Cerebellar cortex (tissue), 1 donor: ENCODE measurements around the gene ATP2B2.
"Not testable (repeated sequence)": the region's sequence is repeated elsewhere in the genome, so short reads cannot be mapped to it uniquely, and the experiment has no call there.

Source experiments
- DNase-seq: peaks from one replicate; pipeline ENCODE4 v3.0.0-alpha.2; 2015; ENCODE audit warnings: low spot score

Gene ATP2B2

DNA sequence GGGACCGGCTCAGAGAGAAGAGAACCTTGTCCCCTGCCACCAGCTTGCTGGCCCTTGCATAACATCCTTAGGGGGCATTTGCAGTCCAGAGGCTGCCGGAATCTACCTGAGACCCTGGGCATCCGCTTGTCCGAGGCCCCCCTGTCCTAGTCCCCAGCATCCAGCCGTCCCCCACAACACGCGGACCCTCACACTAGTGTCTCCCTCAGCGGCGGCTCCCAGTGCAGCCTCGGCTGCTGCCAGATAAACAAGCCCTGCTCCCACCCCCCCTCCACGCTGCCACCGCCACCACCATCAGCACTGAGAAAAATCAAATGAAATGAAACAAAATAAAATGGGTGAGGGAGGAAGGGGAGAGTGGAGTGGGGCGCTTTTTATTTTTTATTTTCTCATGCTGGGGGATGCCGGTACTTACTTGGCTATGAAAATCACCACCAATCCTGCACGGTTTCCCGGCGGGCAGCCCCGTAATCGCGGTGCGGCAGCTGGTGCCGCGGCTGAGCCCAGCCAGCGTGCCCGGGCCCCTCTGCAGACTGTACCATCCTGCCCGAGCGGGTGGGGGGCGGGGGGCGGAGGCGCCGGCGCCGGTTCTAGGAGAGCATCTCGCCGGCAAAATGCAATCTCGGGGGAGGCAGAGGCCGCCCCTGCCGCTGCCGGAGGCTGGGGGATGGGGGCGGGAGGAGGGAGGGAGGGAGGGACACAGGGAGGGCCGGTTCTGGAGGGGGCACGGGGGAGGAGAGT is at the start of gene ATP2B2:
Gene ATP2B2, minus strand, starts transcription at position 537 of the 741 bp plus-strand sequence. CDS start 56,043 bp downstream, outside the sequence.
- DNase-seq: peak; percentile 50

DNA sequence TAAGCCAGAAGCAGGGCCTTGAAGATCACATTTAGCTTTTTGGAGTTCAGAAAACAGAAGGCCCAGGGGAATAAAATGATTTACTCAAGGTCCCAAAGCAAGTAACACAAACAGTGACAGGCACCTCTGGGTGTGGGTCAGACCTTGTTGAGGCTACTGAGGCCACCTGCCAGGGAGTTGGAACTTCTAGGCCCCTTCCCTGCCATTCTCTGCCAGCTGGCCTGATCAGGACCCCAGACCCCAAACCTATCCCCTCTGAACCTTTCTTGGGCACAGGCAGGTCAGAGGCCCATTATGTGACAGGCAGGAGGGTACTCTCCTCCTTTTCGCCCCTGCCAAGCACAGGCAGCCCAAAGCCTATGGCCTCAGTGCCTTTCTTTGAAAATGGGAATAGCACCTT is 49.4 kb upstream of the ATP2B2 start:
- DNase-seq: no peak

DNA sequence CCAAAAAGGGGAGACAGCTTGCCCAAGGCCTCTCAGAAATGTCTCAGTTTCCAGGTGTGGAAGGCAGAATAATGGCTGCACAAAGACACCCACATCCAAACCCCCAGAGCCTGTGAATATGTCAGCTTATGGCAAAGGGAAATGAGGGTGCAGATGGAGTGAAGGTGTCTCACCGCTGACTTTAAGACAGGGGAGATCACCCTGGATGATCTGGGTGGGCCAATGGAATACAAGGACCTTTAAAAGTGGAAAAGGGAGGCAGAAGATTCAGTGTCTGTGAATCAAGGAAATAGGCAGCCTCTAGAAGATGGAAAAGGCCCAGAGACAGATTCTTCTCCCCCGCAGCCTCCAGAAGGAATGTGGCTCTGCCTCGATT is 48.8 kb upstream of the ATP2B2 start:
- no peak for DNase-seq

DNA sequence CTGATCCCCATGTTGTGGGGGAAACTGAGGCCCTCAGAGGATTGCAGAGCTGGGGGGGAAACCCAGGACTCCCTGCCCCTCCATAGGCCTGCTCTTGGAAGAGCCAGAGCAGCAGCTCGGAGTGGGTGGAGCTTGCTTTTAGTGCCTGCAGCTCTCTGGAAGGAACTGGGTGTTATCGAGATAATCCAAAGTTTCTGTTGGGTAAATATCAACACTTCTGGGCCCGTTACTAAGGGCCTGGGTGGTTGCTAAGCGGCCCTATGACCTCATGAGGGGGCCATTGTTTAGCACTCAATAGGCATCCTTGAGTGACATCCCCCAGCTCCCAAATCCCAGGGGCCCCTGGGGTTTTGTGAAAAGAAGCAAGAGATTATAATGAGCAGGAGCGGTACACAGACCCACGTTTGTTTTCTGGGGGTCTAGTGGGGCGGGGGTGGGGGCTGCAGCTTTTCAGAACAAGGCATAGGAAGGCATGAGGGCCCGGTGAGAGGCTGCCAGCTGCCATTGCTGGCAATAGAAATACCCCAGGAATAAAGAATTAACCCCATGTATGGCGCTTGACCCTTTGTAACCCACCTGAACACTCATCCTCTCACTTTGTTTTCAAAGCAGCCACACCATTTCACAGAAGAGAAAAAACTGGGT is 48.3 kb upstream of the ATP2B2 start:
- no peak for DNase-seq

DNA sequence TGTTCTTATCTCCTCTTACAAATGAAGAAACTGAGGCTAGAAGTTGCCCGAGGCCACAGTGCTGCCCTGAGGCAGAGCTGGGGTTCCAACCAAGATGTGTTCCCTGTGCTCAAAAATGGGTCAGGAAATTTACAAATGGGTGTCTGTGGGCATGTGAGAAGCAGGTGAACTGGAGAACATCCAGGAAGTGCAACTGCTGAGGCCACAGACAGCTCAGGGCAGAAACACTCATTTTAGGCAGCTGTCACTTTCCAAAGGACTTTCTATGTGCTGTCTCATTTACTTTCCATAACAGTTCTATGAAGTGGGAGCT is 47.2 kb upstream of the ATP2B2 start:
- DNase-seq: peak; percentile 73

DNA sequence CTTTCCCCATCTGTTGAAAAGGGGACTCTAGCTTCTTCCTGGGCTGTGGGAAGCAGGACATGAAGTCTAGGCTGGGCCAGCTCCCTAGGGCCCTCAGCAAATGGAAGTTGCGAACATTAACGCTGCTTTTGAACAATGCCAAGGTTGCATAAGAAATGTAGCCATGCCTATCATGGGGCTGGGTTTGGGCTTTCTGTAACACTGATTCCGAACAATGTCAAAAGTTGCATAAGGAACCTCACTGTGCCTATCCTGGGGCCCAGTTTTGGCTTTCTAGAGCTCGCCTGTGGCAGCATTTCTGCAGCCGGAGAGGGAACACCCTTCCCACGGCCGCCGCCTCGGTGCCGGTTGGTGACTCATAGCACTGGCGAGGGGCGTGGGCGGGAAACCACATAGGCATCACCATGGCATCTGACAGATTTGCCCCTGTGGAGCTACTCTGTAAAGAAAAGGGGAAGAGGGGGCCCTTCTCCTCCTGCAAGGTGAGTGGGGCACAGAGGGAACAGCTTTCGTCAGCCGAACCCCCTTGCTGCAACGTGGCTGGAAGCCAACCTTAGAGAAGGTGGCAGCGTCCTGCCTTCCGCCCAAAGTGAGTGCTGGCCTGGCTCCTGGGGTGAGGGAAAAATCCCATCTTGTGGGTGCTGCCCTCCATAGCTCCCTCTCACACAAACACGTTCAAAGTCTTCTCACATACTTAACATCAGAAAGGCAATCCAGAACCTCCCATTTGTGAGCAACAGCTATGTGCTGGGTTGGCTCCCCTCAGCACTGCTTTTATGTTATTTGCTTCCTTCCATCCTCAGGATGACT is 46.6 kb upstream of the ATP2B2 start:
- DNase-seq: no peak

DNA sequence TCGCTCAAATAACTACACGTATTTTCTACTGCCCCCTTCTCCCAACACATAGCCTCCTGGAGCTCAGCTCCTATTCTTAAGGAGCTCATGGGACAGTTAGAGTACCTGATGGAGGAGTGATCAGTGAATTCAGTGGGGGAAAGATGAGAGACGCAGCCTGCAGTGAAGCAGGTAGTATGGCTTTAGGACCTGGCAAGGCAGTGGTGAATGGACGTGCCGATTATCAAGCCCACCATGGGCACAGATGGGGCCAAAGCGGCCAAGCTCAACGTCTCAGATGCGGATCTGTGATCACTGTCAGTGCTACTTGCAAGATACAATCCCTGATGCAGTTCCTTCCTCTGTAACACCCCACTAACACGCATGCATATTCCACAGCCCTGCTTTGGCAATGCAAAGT is 45.8 kb upstream of the ATP2B2 start:
- no peak for DNase-seq

DNA sequence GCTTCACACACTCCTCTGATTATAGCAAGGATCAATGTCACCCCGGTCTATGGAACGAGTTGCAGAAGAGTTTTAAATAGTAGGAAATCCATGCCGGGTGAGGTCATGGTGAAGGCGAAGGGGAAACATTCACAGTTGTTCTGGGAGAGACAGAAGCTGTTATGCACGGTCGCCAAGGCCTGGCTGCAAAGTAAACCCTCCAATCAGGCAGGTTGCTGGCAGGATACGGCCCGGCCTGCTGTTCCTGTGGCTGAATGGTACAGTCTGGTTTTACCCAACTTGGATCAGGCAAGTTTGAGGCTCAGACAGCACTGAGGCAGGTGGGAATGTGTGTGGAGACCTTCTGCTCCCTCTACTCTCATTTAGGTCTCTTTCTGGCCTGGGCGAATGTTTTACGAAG is 45.3 kb upstream of the ATP2B2 start:
- peak; percentile 81 for DNase-seq

DNA sequence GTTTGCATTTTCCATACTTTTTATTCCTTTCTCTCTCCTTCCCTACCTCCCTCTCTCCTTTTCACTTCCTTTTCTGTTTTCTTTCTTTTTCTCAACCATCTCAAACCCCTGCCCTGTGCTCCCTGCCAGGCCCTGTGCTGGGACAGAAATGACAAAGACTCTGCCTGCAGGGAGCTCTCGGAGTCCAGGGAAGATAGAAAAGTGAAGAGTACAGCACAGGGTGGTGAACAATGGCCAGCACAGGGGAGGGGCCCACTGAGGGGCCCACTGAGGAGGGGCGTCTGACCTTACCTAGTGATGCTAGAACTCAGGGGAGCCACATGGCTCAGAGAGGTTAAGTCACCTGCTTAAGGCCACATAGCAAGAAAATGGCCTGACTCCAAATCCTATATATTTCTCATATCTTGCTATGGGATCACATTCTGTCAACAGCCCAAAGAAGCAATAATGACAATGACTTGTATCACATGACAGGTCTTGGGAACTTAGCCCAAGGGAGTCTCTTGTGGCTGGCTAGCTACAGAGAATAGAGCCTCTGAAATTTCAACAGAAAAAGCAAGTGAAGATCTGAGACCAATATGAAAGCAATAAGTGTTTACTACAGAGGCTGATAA is 44.3 kb upstream of the ATP2B2 start:
- DNase-seq: no peak

DNA sequence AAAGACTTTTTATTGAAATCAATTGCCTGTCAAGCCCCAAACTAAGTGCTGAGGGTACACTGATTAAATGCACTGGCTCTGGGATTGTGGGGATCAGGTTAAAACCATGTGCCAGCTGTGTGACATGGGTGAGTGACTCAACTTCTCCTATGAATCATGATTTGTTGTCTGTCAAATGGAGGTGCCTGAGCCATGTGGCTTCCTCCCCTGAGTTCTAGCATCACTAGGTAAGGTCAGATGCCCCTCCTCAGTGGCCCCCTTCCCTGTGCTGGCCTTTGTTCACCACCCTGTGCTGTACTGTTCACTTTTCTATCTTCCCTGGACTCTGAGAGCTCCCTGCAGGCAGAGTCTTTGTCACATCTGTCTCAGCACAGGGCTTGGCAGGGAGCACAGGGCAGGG is 43.6 kb upstream of the ATP2B2 start:
- DNase-seq: no peak

DNA sequence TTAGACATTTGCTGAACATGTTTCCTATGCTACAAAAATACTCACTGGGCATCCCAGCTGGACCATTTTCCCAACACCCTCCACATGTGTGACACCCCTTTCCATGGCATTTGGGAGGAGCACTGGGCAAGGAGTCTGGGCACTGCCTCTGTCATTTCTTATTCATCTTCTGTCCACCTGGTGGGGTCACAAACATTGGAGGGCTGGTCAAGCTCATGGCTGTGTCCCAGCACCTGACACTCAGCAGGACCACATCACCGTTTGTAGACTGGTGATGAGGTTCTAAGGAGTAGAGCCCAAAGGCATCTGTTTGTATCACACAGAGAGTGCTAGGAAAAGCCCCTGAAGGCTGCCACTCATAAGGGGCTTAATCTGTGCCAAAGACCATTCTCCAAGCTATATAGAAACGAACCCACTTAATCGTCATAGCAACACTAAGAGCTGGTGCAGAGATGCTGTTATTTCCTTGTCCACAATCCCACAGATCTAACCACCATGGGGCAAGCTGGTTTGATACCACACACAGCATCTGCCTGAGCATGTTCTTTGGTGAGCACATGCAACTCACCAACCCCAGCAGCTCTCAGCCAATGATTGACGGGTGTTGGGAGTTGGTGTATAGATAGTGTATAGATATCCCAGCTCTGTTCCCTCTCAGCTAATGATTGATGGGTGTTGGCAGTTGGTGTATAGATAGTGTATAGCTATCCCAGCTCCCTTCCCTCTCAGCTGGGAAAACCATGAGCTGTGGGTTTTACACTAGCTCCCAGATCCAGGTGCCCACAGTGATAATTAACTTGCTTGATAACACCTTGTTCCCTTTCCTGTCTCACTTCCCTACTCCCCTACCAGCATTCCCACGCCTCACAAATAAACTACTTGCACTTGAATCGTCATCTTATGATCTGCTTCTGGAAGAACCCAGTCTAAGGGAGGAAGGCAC is 42.7 kb upstream of the ATP2B2 start:
- no peak for DNase-seq

DNA sequence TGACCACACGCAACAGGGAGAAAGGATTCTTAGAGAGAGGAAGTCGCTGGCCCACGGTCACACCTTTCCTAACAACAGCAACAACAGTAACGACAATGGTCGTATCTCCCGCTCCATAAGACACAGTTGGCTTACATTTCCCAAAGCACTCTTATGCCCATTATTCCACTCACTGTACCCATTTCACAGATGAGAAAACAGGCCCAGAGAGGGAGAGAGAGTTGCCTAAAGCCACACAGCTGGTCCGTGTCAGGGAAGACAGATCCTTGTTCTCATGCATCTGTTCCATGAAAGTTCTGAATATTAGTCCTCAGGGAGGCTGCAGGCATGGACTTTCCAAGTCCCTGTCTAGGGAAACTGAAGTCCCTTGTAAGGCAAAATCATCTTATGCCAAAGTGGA is 42.0 kb upstream of the ATP2B2 start:
- DNase-seq: no peak

DNA sequence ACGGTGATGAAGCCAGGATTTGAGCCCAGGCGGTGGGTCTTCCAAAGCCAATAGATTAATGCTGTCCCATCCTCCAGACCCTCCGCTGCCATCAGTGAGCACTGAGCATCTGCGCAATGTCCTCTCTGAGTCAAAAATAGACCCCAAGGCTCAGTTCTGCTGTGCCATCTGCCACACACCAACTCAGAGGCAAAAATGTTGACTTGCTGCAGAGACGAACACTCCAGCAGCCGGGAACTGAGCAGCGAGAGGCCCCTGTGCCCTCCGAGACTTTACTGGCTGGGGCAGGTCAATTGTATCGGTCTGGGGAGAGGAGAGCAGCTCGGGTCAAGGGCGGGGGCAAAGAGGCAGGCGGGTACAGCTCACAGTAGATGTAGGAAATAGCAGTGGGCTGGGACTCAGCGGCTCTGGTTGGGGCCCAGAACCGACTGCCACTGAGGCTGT is 41.5 kb upstream of the ATP2B2 start:
- DNase-seq: peak; percentile 83

DNA sequence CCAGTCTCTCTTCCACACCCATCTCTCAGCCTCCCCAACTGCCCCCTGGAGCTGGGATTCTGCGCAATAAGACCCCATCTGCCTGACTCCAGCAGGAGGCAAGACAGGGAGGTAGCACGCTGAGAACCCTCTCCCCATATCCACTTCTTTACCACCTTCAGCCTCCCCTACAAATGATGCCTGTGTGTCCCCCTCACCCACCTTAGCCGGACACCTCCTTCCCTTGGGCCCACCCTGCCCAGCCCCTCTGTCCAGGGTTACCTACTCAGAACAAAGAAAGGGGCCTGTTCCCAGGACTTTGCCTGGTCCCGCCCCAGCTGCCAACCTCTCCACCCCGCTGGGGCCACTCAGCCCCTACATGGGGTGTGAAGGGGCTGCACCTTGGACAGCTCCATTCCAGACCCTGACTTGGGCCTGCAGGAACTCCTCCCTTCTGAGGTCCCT is 40.8 kb upstream of the ATP2B2 start:
- DNase-seq: no peak

DNA sequence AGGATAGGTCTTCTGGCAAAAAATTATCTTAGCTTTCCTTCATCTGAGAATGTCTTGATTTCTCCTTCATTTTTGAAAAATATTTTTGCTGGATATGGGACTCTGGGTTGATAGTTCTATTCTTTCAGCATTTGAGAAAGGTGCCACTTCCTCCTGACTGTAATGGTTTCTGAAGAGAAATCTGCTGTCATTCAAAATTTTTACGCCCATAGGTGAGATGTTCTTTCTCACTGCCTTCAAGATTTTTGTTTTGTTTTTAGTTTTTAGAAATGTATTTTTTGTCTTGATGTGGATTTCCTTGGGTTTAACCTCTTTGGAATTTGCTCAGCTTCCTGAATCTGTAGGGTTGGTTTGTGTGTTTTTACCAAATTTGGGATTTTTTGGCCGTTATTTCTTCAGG is 37.1 kb upstream of the ATP2B2 start:
- no peak for DNase-seq

DNA sequence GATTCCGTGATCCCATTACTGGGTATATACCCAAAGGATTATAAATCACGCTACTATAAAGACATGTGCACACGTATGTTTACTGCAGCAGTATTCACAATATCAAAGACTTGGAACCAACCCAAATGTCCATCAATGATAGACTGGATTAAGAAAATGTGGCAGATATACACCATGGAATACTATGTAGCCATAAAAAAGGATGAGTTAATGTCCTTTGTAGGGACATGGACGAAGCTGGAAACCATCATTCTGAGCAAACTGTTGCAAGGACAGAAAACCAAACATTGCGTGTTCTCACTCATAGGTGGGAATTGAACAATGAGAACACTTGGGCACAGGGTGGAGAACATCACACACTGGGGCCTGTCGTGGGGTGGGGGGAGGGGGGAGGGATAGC is 35.0 kb upstream of the ATP2B2 start:
- not testable (repeated sequence) for DNase-seq

DNA sequence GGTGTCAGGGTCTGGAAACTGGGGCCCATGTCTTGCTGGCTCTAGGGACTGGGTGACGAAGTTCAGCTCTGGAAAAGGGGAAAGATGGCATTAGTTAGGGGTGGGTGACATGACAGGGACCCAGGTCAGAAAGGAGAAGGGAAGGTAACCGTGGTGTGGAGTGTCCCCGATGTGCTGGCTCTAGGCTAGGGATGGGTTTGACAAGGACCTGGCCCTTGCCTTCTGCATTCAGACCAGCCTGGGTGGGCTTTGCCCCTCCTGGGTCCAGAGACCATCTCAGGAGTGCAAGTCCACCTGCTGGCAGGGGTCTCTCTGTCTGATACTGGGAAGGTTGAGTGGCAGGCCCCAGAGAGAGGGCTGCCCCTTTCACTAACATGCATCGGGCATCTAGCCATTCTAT is 28.7 kb upstream of the ATP2B2 start:
- DNase-seq: no peak

DNA sequence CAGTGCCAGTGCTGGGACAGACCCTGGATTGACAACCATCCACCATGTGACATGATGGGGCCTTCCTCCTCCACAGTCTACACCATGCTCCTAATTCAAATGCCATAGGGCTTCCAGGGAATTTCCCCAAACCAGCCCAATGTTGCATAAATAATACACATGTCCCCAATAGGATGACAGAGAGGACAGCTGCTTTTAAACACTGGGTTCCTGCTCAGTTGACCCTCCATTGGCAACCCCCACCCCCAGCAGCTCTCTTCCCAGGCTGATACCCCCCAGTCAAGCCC is 28.3 kb upstream of the ATP2B2 start:
- no peak for DNase-seq

DNA sequence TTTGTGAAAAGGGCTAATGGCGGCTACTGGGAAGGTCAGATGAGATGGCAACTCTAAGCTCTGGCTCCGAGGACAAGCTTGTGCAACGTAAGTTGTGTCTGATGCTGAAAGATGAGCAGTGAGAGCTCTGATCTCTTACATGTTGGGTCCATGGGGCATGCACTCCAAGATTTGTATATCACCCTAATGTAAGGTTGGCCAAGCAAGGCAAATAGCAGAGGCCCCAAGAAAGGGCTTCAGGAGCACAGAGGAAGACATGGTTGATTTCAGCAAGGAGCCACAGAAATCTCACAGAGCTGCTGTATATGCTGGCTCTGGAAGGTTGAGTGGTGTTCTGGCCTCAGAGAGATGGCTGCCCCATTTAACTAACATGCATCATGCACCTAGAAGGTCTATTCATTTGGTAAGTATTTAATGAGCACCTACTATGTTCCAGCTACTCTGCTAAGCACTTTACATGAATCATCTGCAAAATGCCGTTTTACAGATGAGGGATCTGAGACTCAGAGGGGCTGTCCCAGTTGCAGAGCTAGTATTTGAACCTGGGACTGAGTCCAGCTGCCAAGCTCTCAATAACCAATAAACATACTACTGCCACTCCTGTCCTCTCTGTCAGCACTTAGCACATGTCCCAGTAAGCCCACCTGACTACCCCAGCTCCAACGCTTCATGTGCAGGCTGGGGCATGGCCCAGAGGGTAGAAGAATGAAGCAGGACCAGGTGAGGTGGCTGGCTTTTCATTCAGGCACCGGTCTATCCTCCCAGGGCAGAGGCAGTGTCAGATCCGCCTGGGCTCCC is 27.8 kb upstream of the ATP2B2 start:
- no peak for DNase-seq

DNA sequence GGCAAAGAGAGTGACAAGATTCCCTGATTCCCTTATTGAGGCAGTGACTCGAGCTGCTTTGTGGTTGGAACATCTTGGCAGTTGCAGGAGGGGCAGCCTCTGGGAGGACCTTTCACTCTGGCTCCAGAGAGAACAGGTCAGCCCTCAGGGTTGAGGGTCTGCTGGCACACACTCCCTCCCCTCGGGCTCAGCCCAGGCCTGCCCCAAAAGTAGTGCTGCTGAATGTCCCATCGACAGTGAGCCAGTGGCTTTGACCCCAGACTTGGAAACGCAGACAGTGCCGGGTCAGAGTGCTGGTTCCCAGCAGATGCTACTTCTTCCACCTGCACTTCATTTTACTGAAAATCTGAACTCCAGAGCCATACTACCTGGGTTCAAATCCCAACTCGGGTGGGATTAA is 25.6 kb upstream of the ATP2B2 start:
- DNase-seq: no peak

DNA sequence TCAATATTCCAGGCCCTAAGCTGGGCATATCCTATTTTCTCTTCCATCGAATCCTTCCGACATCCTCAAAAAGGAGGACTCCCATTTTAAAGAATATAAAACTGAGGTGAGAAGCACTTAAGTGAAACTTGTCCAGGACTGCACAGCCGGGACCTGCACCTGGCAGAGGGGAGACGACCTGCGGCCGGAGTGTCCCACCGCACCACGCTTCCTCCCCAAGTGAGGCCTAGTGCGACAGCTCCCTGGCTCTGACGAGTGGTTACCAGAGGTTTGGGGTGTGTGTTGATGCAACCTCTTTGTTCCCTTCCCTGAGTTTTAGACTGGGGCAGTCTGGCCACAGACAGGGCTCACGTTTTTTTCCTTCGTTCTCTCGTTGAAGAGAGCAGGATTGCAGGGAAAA is 24.9 kb upstream of the ATP2B2 start:
- DNase-seq: no peak
